GM23338 (cell line): ENCODE results near the gene CCDC81. TPM values are rescaled to one million over a fixed set of nuclear protein-coding genes. Genes with fewer than 3 reads are reported as not detected.
"Not testable (repeated sequence)": the region's sequence is repeated elsewhere in the genome, so short reads cannot be mapped to it uniquely, and the experiment has no call there.

Experiments used
- ATAC-seq: fragments of 200-7000 bp; cut with Tn5 transposase; 3 replicates; pipeline ENCODE4 v1.9.1; 2020
- DNase-seq: peaks from one replicate; pipeline ENCODE4 v3.0.0-alpha.2; 2015; ENCODE audit warnings: low spot score
- H2AFZ ChIP-seq: fragments of 200-600 bp; sonication (generic); 2 replicates; pipeline ENCODE4 v1.8.0; 2016; ENCODE audit warnings: antibody characterized with exemption, mild to moderate bottlenecking, moderate library complexity
- H3F3A ChIP-seq: fragments of 200-600 bp; sonication (generic); replicated peaks from 2 replicates; pipeline ENCODE4 v1.8.0; 2017; ENCODE audit warnings: antibody characterized with exemption, mixed run types, low read depth
- H3K27ac ChIP-seq: fragments of 200-600 bp; sonication (generic); 2 replicates; pipeline ENCODE4 v1.6.1; 2016; ENCODE audit warnings: low read depth
- H3K27me3 ChIP-seq: fragments of 200-600 bp; sonication (generic); 2 replicates; pipeline ENCODE4 v1.8.0; 2016; ENCODE audit warnings: mild to moderate bottlenecking, mixed run types, moderate library complexity; ENCODE audit not compliant: insufficient read depth
- H3K36me3 ChIP-seq: fragments of 200-600 bp; sonication (generic); 2 replicates; pipeline ENCODE4 v1.8.0; 2016; ENCODE audit warnings: mild to moderate bottlenecking; ENCODE audit not compliant: insufficient read depth
- H3K4me1 ChIP-seq: fragments of 200-600 bp; sonication (generic); 2 replicates; pipeline ENCODE4 v1.8.0; 2016; ENCODE audit warnings: mild to moderate bottlenecking, moderate library complexity; ENCODE audit not compliant: insufficient read depth
- H3K4me2 ChIP-seq: fragments of 200-600 bp; sonication (generic); 2 replicates; pipeline ENCODE4 v1.7.1; 2017; ENCODE audit warnings: mixed run types
- H3K4me3 ChIP-seq: fragments of 200-600 bp; sonication (generic); 2 replicates; pipeline ENCODE4 v1.6.1; 2016; ENCODE audit warnings: mixed run types
- H3K79me2 ChIP-seq: fragments of 200-600 bp; sonication (generic); replicated peaks from 2 replicates; pipeline ENCODE4 v1.8.0; 2017; ENCODE audit warnings: mild to moderate bottlenecking; ENCODE audit not compliant: insufficient read depth
- H3K9me2 ChIP-seq: fragments of 200-600 bp; sonication (generic); 2 replicates; pipeline ENCODE4 v1.8.0; 2017; ENCODE audit not compliant: insufficient read depth
- H4K20me1 ChIP-seq: fragments of 200-600 bp; sonication (generic); replicated peaks from 2 replicates; pipeline ENCODE4 v1.8.0; 2017; ENCODE audit warnings: mild to moderate bottlenecking; ENCODE audit not compliant: insufficient read depth
- H3K27ac Mint-ChIP-seq: 2 replicates; pipeline ENCODE4 v1.8.0; 2020; ENCODE audit warnings: inconsistent platforms, mild to moderate bottlenecking, moderate library complexity, mixed read lengths
- H3K27me3 Mint-ChIP-seq: 3 replicates; pipeline ENCODE4 v1.8.0; 2022; ENCODE audit warnings: low read depth, mild to moderate bottlenecking, moderate library complexity, mixed read lengths, inconsistent platforms; ENCODE audit not compliant: insufficient read depth, poor library complexity
- H3K36me3 Mint-ChIP-seq: 3 replicates; pipeline ENCODE4 v1.8.0; 2021; ENCODE audit warnings: low read depth, mild to moderate bottlenecking, inconsistent platforms, moderate library complexity, mixed read lengths
- H3K4me1 Mint-ChIP-seq: 3 replicates; pipeline ENCODE4 v1.8.0; 2020; ENCODE audit warnings: mild to moderate bottlenecking, inconsistent platforms, mixed read lengths
- H3K4me3 Mint-ChIP-seq: 3 replicates; pipeline ENCODE4 v1.8.0; 2021; ENCODE audit warnings: moderate library complexity, mild to moderate bottlenecking, inconsistent platforms, mixed read lengths
- H3K9me3 Mint-ChIP-seq: 3 replicates; pipeline ENCODE4 v1.8.0; 2020; ENCODE audit warnings: moderate library complexity, mild to moderate bottlenecking, inconsistent platforms, mixed read lengths
- CREB1 ChIP-seq: fragments of 250-450 bp; sonication (Bioruptor Pico); IDR thresholded peaks from 2 replicates; pipeline ENCODE4 v1.5.0; 2020; ENCODE audit warnings: low read depth, mild to moderate bottlenecking, moderate library complexity
- EZH2 ChIP-seq: fragments of 200-600 bp; sonication (generic); IDR thresholded peaks from one replicate; pipeline ENCODE4 v1.8.0; 2017; ENCODE audit warnings: antibody characterized with exemption, mild to moderate bottlenecking, low read depth; ENCODE audit not compliant: unreplicated experiment
- POLR2AphosphoS5 ChIP-seq: IDR thresholded peaks from 2 replicates; pipeline ENCODE4 v1.6.1; 2016; ENCODE audit warnings: antibody characterized with exemption, low read depth
- ZNF462 ChIP-seq: fragments of 250-450 bp; sonication (Bioruptor Pico); IDR thresholded peaks from 2 replicates; pipeline ENCODE4 v1.5.0; 2020; ENCODE audit warnings: mild to moderate bottlenecking, moderate library complexity
- polyA plus RNA-seq: library from polyadenylated mRNA; unstranded; fragments of >200 nt; fragmentation: Nextera tagmentation; extraction: Ambion mirVana; gene quantifications from 2 replicates; pipeline ENCODE4 v1.2.1, GENCODE V29; 2016
- total RNA-seq: library from RNA; depleted of rRNA; stranded (reverse); fragments of >200 nt; shearing (Covaris generic); gene quantifications from 2 replicates; pipeline ENCODE4 v1.2.3, GENCODE V29; 2014

CCDC81 gene
- total and polyA plus RNA-seq, 2 experiments from 2014 or later, result 0.37 to 4.3 TPM

DNA sequence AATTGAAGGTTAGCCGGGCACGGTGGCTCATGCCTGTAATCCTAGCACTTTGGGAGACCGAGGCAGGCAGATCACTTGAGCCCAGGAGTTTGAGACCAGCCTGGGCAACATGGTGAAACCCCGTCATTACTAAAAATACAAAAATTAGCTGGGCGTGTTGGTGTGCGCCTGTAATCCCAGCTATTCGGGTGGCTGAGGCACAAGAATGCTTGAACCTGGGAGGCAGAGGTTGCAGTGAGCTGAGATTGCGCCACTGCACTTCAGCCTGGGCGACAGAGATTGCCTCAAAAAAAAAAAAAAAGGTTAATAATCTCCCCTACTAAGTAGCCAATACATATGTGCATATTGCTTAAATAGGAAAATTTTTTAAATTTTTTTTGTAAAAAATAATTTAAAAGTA lies 42.3 kb downstream of the CCDC81 start:
- not testable (repeated sequence) for H3K27ac Mint-ChIP-seq, H3K27ac ChIP-seq, H3K36me3 ChIP-seq, H4K20me1 ChIP-seq, H3K79me2 ChIP-seq, H3K4me2 ChIP-seq, H3K4me1 ChIP-seq, H3K4me3 ChIP-seq, H3K27me3 ChIP-seq, H3K4me1 Mint-ChIP-seq, H3K27me3 Mint-ChIP-seq, H3K9me3 Mint-ChIP-seq, H3K9me2 ChIP-seq, H2AFZ ChIP-seq, ATAC-seq, DNase-seq, H3K4me3 Mint-ChIP-seq, H3F3A ChIP-seq, H3K36me3 Mint-ChIP-seq

- H3K4me3 ChIP-seq, result no peak overlapping the region
- H3K27me3 ChIP-seq, result no peaks in the 10 kb centered on the region
- H3K4me1 ChIP-seq, result no peaks in the 10 kb centered on the region
- no peak for ATAC-seq
- H3K79me2 ChIP-seq, result no peaks in the 10 kb centered on the region
- no peaks in the 10 kb centered on the region for H3K9me2 ChIP-seq
- H2AFZ ChIP-seq, result no peak overlapping the region
- H3K4me1 Mint-ChIP-seq, result peaks cover 8% of the 10 kb centered on the region; the same call in 1 of the 3 replicates
- H3K27ac ChIP-seq, result no peak overlapping the region
- TF ChIP-seq POLR2AphosphoS5, result no peak
- TF ChIP-seq CREB1 (CRISPR knock-in tag), result no peak
- TF ChIP-seq EZH2, result no peak
- no peak for TF ChIP-seq ZNF462 (CRISPR knock-in tag)
- H4K20me1 ChIP-seq, result no peaks in the 10 kb centered on the region
- no peaks in the 10 kb centered on the region for H3K9me3 Mint-ChIP-seq
- no peaks in the 10 kb centered on the region for H3K36me3 ChIP-seq
- H3K36me3 Mint-ChIP-seq, result no peaks in the 10 kb centered on the region
- H3K27me3 Mint-ChIP-seq, result peaks cover 1% of the 10 kb centered on the region
- no peak overlapping the region for H3K27ac Mint-ChIP-seq
- H3K4me3 Mint-ChIP-seq, result no peak overlapping the region
- H3F3A ChIP-seq, result no peaks in the 10 kb centered on the region
- DNase-seq, result no peak
- no peak overlapping the region for H3K4me2 ChIP-seq
These were observed 43.4 kb downstream of the CCDC81 start for GRCh38 chr11:86418106-86418505.
